Measurements from ENCODE around the gene CD244. TPM values are rescaled to one million over a fixed set of nuclear protein-coding genes. Genes with fewer than 3 reads are reported as not detected.
"Not testable (repeated sequence)": the region's sequence is repeated elsewhere in the genome, so short reads cannot be mapped to it uniquely, and the experiment has no call there.

The CD244 gene
- polyA plus RNA-seq, 3 donors, result 62.2 to 116 (median 106) TPM

DNA sequence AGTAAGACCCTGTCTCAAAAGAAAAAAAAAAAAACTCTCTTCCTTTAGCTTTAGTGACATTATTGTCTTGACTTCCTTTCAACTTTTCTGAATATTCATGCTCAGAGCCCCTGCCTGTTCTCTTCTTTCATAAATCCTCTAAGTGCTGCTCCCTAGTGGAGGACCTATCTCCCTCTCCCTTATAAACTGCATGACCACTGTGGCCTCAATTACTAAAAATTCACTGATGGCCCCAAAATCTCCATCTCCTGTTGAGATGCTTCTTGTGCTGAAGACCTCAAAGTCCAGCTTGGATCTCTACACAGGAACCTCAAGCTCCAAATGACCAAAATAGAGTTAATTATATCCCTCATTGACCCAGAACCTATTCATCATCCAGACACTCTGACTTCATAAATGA, 14.5 kb upstream of the CD244 start:
- H3K27ac Mint-ChIP-seq, result peak overlapping the region in 1 of 7 donors; percentile 46
- H3K36me3 Mint-ChIP-seq, result no peaks in the 10 kb centered on the region
- Histone ChIP-seq H3K27ac (ENCODE audit: low read depth in 1 of 2, low read length in 2 of 2) (no peak overlapping the region), H3K9ac (ENCODE audit: insufficient read depth, low read length, poor library complexity, severe bottlenecking) (no peak overlapping the region), H3K4me1 (ENCODE audit: control insufficient read depth in 1 of 2, insufficient read depth in 2 of 2, low read length in 2 of 2) (peaks cover 54 to 60% of the 10 kb centered on the region in 2 donors), H3K27me3 (ENCODE audit: control insufficient read depth in 2 of 2, insufficient read depth in 2 of 2, low read length in 2 of 2) (no peaks in the 10 kb centered on the region), H2AFZ (ENCODE audit: insufficient read depth, low read depth, low read length, poor library complexity, severe bottlenecking) (no peak overlapping the region), H4K20me1 (ENCODE audit: insufficient read depth, low read length) (no peaks in the 10 kb centered on the region), H3K9me3 (replicated peaks in 1 of 2; ENCODE audit: control insufficient read depth in 1 of 2, insufficient read depth in 1 of 2, low read length in 2 of 2) (no peaks in the 10 kb centered on the region), H3K79me2 (ENCODE audit: insufficient read depth, low read length) (no peaks in the 10 kb centered on the region), H3K4me2 (replicated peaks; ENCODE audit: extremely low read depth, low read length, poor library complexity, severe bottlenecking) (no peak overlapping the region), H3K36me3 (replicated peaks in 1 of 2; ENCODE audit: control insufficient read depth in 1 of 2, insufficient read depth in 2 of 2, low read length in 2 of 2) (no peaks in the 10 kb centered on the region), H3K4me3 (replicated peaks in 1 of 3; ENCODE audit: low read depth in 2 of 3, low read length in 3 of 3) (no peak overlapping the region)
- H3K4me3 Mint-ChIP-seq, result no peak overlapping the region
- peak in 1 of 3 donors; percentile 36 for DNase-seq
- H3K9me3 Mint-ChIP-seq, result peaks cover 0 to 3% (median 0%) of the 10 kb centered on the region in 7 donors
- peaks cover 62% of the 10 kb centered on the region for H3K4me1 Mint-ChIP-seq
- H3K27me3 Mint-ChIP-seq (ENCODE audit: low read depth in 3 of 3), result peaks cover 0 to 4% (median 2%) of the 10 kb centered on the region in 3 donors
- TF ChIP-seq, protein P1, sequence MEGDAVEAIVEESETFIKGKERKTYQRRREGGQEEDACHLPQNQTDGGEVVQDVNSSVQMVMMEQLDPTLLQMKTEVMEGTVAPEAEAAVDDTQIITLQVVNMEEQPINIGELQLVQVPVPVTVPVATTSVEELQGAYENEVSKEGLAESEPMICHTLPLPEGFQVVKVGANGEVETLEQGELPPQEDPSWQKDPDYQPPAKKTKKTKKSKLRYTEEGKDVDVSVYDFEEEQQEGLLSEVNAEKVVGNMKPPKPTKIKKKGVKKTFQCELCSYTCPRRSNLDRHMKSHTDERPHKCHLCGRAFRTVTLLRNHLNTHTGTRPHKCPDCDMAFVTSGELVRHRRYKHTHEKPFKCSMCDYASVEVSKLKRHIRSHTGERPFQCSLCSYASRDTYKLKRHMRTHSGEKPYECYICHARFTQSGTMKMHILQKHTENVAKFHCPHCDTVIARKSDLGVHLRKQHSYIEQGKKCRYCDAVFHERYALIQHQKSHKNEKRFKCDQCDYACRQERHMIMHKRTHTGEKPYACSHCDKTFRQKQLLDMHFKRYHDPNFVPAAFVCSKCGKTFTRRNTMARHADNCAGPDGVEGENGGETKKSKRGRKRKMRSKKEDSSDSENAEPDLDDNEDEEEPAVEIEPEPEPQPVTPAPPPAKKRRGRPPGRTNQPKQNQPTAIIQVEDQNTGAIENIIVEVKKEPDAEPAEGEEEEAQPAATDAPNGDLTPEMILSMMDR (IDR thresholded peaks at IDR 0.05), result peak; percentile 49
- intact Hi-C loops (cut with micrococcal nuclease), result no loop called here

DNA sequence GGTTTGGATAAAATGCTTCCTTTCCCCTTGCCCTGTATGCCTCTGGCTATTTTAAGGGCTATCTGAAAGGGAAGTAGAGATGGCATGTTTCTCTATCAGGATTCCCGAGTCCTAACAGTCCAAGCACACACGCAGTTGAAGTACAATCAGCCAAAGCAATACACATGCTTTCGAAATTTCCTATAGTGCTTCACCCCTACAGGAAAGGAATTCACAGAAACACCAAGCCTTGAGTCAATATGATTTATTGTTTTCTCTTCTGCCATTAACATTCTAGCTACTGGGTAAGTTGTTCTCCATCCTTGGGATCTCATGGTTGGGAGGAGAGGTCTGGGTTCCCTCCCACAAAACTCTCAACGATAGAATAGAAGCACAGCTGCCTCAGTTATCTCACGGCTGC, 13.6 kb upstream of the CD244 start:
- Histone ChIP-seq H3K79me2 (ENCODE audit: insufficient read depth, low read length) (no peaks in the 10 kb centered on the region), H2AFZ (ENCODE audit: insufficient read depth, low read depth, low read length, poor library complexity, severe bottlenecking) (no peak overlapping the region), H3K27me3 (ENCODE audit: control insufficient read depth in 2 of 2, insufficient read depth in 2 of 2, low read length in 2 of 2) (no peaks in the 10 kb centered on the region), H4K20me1 (ENCODE audit: insufficient read depth, low read length) (no peaks in the 10 kb centered on the region), H3K36me3 (replicated peaks in 1 of 2; ENCODE audit: control insufficient read depth in 1 of 2, insufficient read depth in 2 of 2, low read length in 2 of 2) (no peaks in the 10 kb centered on the region), H3K4me2 (replicated peaks; ENCODE audit: extremely low read depth, low read length, poor library complexity, severe bottlenecking) (peak overlapping the region; percentile 4), H3K9me3 (replicated peaks in 1 of 2; ENCODE audit: control insufficient read depth in 1 of 2, insufficient read depth in 1 of 2, low read length in 2 of 2) (no peaks in the 10 kb centered on the region), H3K27ac (ENCODE audit: low read depth in 1 of 2, low read length in 2 of 2) (peak overlapping the region in 1 of 2 donors; percentile 51), H3K9ac (ENCODE audit: insufficient read depth, low read length, poor library complexity, severe bottlenecking) (no peak overlapping the region), H3K4me1 (ENCODE audit: control insufficient read depth in 1 of 2, insufficient read depth in 2 of 2, low read length in 2 of 2) (peaks cover 51% of the 10 kb centered on the region in 2 donors), H3K4me3 (replicated peaks in 1 of 3; ENCODE audit: low read depth in 2 of 3, low read length in 3 of 3) (no peak overlapping the region)
- Mint-ChIP-seq H3K27me3 (ENCODE audit: low read depth in 3 of 3) (peaks cover 0 to 4% (median 2%) of the 10 kb centered on the region in 3 donors), H3K27ac (peak overlapping the region in 6 of 7 donors; percentile 54 to 96 (median 84)), H3K4me1 (peaks cover 54% of the 10 kb centered on the region), H3K9me3 (peaks cover 0 to 3% (median 0%) of the 10 kb centered on the region in 7 donors), H3K4me3 (peak overlapping the region in 1 of 2 donors; percentile 14), H3K36me3 (no peaks in the 10 kb centered on the region)
- TF ChIP-seq, protein P1 (IDR thresholded peaks at IDR 0.05), result no peak
- WGBS (ENCODE audit: insufficient coverage), result no CpG with 5 or more reads among the region's 5 CpGs
- peak in 1 of 3 donors; percentile 19 for DNase-seq
- intact Hi-C loops (cut with micrococcal nuclease), result no loop called here

DNA sequence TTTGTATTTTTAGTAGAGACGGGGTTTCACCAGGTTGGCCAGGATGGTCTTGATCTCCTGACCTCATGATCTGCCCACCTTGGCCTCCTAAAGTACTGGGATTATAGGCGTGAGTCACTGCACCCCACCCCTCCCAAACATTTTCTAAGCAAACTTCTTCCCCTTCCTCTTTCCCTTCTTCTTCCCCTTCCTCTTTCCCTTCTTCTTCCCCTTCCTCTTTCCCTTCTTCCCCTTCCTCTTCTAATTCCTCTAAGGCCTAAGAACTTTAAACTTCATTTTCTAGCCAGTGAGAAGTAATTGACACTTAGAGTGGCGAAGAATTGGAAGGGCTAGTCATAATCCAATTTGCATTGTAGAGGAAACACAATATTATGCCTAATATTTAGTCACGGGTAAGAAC, 12.9 kb upstream of the CD244 start:
- Histone ChIP-seq H3K27ac (ENCODE audit: low read depth in 1 of 2, low read length in 2 of 2) (peak overlapping the region; percentile 62 to 63), H3K4me2 (replicated peaks; ENCODE audit: extremely low read depth, low read length, poor library complexity, severe bottlenecking) (peak overlapping the region; percentile 4), H3K4me3 (replicated peaks in 1 of 3; ENCODE audit: low read depth in 2 of 3, low read length in 3 of 3) (peak overlapping the region in 1 of 3 experiments; percentile 2), H3K4me1 (ENCODE audit: control insufficient read depth in 1 of 2, insufficient read depth in 2 of 2, low read length in 2 of 2) (peaks cover 43 to 44% of the 10 kb centered on the region in 2 donors)
- DNase-seq, result peak; percentile 46 to 78 (median 63)
- WGBS (ENCODE audit: insufficient coverage), result 50% methylated on average over 2 of the region's 4 CpGs
- H2AFZ ChIP-seq (ENCODE audit: insufficient read depth, low read depth, low read length, poor library complexity, severe bottlenecking); intact Hi-C loops (cut with micrococcal nuclease); H3K79me2 ChIP-seq (ENCODE audit: insufficient read depth, low read length); H3K9me3 Mint-ChIP-seq; H3K36me3 Mint-ChIP-seq; H3K9ac ChIP-seq (ENCODE audit: insufficient read depth, low read length, poor library complexity, severe bottlenecking); H3K9me3 ChIP-seq (replicated peaks in 1 of 2; ENCODE audit: control insufficient read depth in 1 of 2, insufficient read depth in 1 of 2, low read length in 2 of 2); H3K36me3 ChIP-seq (replicated peaks in 1 of 2; ENCODE audit: control insufficient read depth in 1 of 2, insufficient read depth in 2 of 2, low read length in 2 of 2); H3K27me3 ChIP-seq (ENCODE audit: control insufficient read depth in 2 of 2, insufficient read depth in 2 of 2, low read length in 2 of 2); H4K20me1 ChIP-seq (ENCODE audit: insufficient read depth, low read length); H3K27me3 Mint-ChIP-seq (ENCODE audit: low read depth in 3 of 3): not testable (repeated sequence)
- peaks cover 47% of the 10 kb centered on the region for H3K4me1 Mint-ChIP-seq
- peak overlapping the region in 1 of 2 donors; percentile 11 for H3K4me3 Mint-ChIP-seq
- peak overlapping the region; percentile 72 to 96 (median 90) for H3K27ac Mint-ChIP-seq
